HepG2 (cell line): Measurements from ENCODE around the gene ZNF582. TPM values are rescaled to one million over a fixed set of nuclear protein-coding genes. Genes with fewer than 3 reads are reported as not detected.
"Not testable (repeated sequence)": the region's sequence is repeated elsewhere in the genome, so short reads cannot be mapped to it uniquely, and the experiment has no call there.

Source experiments
- ATAC-seq: fragments of 200-7000 bp; cut with Tn5 transposase; 3 replicates; pipeline ENCODE4 v1.9.1; 2020; ENCODE audit warnings: mild to moderate bottlenecking, moderate library complexity
- BruUV-seq: library from RNA; stranded (reverse); fragments of 400-500 nt; replicated peaks from 2 replicates; lab custom pipeline; 2021; lab: Mats Ljungman, UMichigan
- CTCF ChIA-PET: fragments of 300-600 bp; formaldehyde crosslinking; extraction: SDS; loops from one replicate; lab custom pipeline; 2021; ENCODE audit warnings: low total read pairs, inconsistent platforms, low intra/inter-chr PET ratio; lab: Yijun Ruan, JAX
- POLR2A ChIA-PET: fragments of 350-600 bp; sonication (Branson Sonifier 250); formaldehyde crosslinking; loops from one replicate; lab custom pipeline; 2020; ENCODE audit warnings: antibody characterized with exemption, inconsistent platforms; lab: Yijun Ruan, JAX
- DNase-seq: peaks from one replicate; pipeline ENCODE4 v3.0.0-alpha.2; 2015; ENCODE audit warnings: low spot score
- FAIRE-seq: peaks from 3 replicates; lab custom pipeline; 2011; peaks lifted over from hg19 to GRCh38; lab: Jason Lieb, UNC
- H2AFZ ChIP-seq: one replicate; pipeline ENCODE4 v1.6.1; 2011; ENCODE audit warnings: low read length, inconsistent platforms
- H3K27ac ChIP-seq: fragments of 300-600 bp; 3 replicates; pipeline ENCODE4 v1.8.0; 2011; ENCODE audit warnings: mixed run types, mild to moderate bottlenecking, mixed read lengths, low read length, inconsistent platforms; ENCODE audit not compliant: insufficient read depth; ENCODE audit errors: extremely low read length
- H3K27me3 ChIP-seq, 2 experiments: fragments of 200-600 bp in 1 of 2; 2 replicates in 1 of 2; 3 replicates in 1 of 2; pipeline versions ENCODE4 v1.6.0 to v1.8.0; 2011; ENCODE audit warnings: low read length in 2 of 2, mild to moderate bottlenecking in 2 of 2, moderate library complexity in 2 of 2, inconsistent platforms in 1 of 2; ENCODE audit not compliant: insufficient read depth in 2 of 2, control insufficient read depth in 1 of 2
- H3K36me3 ChIP-seq, 2 experiments: fragments of 200-600 bp in 1 of 2; replicated peaks in 1 of 2; 2 replicates in 1 of 2; 3 replicates in 1 of 2; pipeline versions ENCODE4 v1.5.1 to v1.8.0; 2011; ENCODE audit warnings: low read length in 2 of 2, inconsistent platforms in 1 of 2; ENCODE audit not compliant: insufficient read depth in 2 of 2, control insufficient read depth in 1 of 2
- H3K4me1 ChIP-seq: 2 replicates; pipeline ENCODE4 v1.5.1; 2012; ENCODE audit warnings: low read length, inconsistent platforms; ENCODE audit not compliant: insufficient read depth
- H3K4me2 ChIP-seq: 2 replicates; pipeline ENCODE4 v1.6.0; 2011; ENCODE audit warnings: low read depth, low read length, inconsistent platforms
- H3K4me3 ChIP-seq, 3 experiments: fragments of 200-600 bp in 1 of 3; sonication (generic), shearing (Covaris generic) in 1 of 3; replicated peaks in 1 of 3; 2 replicates each; pipeline ENCODE4 v1.5.1; 2011 to 2016; ENCODE audit warnings: low read length in 3 of 3, inconsistent platforms in 2 of 3, low read depth in 2 of 3, mild to moderate bottlenecking in 2 of 3, control low read depth in 1 of 3, mixed read lengths in 1 of 3; ENCODE audit not compliant: insufficient read depth in 1 of 3
- H3K79me2 ChIP-seq: one replicate; pipeline ENCODE4 v1.6.1; 2011; ENCODE audit warnings: low read length, inconsistent platforms; ENCODE audit not compliant: insufficient read depth
- H3K9ac ChIP-seq: 2 replicates; pipeline ENCODE4 v1.6.0; 2011; ENCODE audit warnings: mild to moderate bottlenecking, low read depth, low read length, inconsistent platforms; ENCODE audit not compliant: insufficient read depth
- H3K9me3 ChIP-seq: 2 replicates; pipeline ENCODE4 v1.5.1; 2012; ENCODE audit warnings: mild to moderate bottlenecking, low read length
- H4K20me1 ChIP-seq: 2 replicates; pipeline ENCODE4 v1.6.0; 2011; ENCODE audit warnings: inconsistent platforms, mild to moderate bottlenecking, low read length, moderate library complexity; ENCODE audit not compliant: insufficient read depth
- KDM3A ChIP-seq: IDR thresholded peaks from 2 replicates; pipeline ENCODE4 v1.6.1; 2018; ENCODE audit warnings: low read depth, missing compliant biosample characterization
- MYNN ChIP-seq: sonication (generic); formaldehyde crosslinking; IDR thresholded peaks from 2 replicates; pipeline ENCODE4 v1.4.0; 2020; ENCODE audit warnings: mild to moderate bottlenecking, low read depth, missing genetic modification reagents
- NFYC ChIP-seq: IDR thresholded peaks from 2 replicates; pipeline ENCODE4 v1.6.1; 2016; ENCODE audit warnings: missing genetic modification reagents, missing compliant biosample characterization
- PAX8 ChIP-seq: sonication (generic); formaldehyde crosslinking; IDR thresholded peaks from 2 replicates; pipeline ENCODE4 v1.8.0; 2022; ENCODE audit warnings: mild to moderate bottlenecking, missing genetic modification reagents, borderline replicate concordance
- ZFP36 ChIP-seq: fragments of 150-350 bp; IDR thresholded peaks from 2 replicates; pipeline ENCODE4 v1.6.1; 2018; ENCODE audit warnings: borderline replicate concordance, low read length, low read depth; ENCODE audit not compliant: partially characterized antibody
- ZNF18 ChIP-seq: sonication (generic); formaldehyde crosslinking; IDR thresholded peaks from 2 replicates; pipeline ENCODE4 v1.8.0; 2022; ENCODE audit warnings: mild to moderate bottlenecking, missing genetic modification reagents; ENCODE audit not compliant: insufficient replicate concordance
- ZNF713 ChIP-seq: sonication (generic); formaldehyde crosslinking; IDR thresholded peaks from 2 replicates; pipeline ENCODE4 v1.4.0; 2020; ENCODE audit warnings: mild to moderate bottlenecking, missing genetic modification reagents
- ZNF841 ChIP-seq: sonication (generic); formaldehyde crosslinking; IDR thresholded peaks from 2 replicates; pipeline ENCODE4 v1.8.1; 2023; ENCODE audit warnings: missing genetic modification reagents, borderline replicate concordance
- WGBS: methylation state at CpG from one replicate; pipeline ENCODE4 v1.1.6; 2017; ENCODE audit warnings: low lambda C conversion rate; 5-methylcytosine and 5-hydroxymethylcytosine counted together
- in situ Hi-C: cut with HindIII; loops from 2 replicates; pipeline ENCODE4 v1.10.0; 2017; ENCODE audit warnings: low pct_unique_long_range_greater_than_20kb; ENCODE audit not compliant: extremely low pct_ligation_motif_present
- intact Hi-C: fragments of 100-400 bp; cut with micrococcal nuclease; formaldehyde crosslinking; loops from one replicate; pipeline ENCODE4 v1.10.0; 2022; ENCODE audit not compliant: unreplicated experiment
- polyA plus RNA-seq, 8 experiments: library from polyadenylated mRNA; depleted of rRNA in 3 of 8; stranded (reverse) in 7 of 8; unstranded in 1 of 8; fragments of >200 nt; fragmentation: Illumina TruSeq in 4 of 8; extraction: Trizol in 4 of 8; gene quantifications; 2 replicates each; pipeline versions ENCODE4 v1.2.1 to v1.2.3, GENCODE V29; 2011 to 2016; ENCODE audit warnings: low read depth in 4 of 8, missing spikeins in 1 of 8, mixed read lengths in 1 of 8; ENCODE audit not compliant: insufficient read depth in 1 of 8
- total RNA-seq, 5 experiments: library from RNA; depleted of rRNA; stranded (reverse); fragments of >200 nt; fragmentation: Illumina TruSeq; extraction: Trizol; gene quantifications; 2 replicates each; pipeline ENCODE4 v1.2.3, GENCODE V29; 2016; ENCODE audit warnings: low read depth in 1 of 5
- TF ChIP-seq, protein P1 (sequence below): sonication (generic); formaldehyde crosslinking; conservative IDR thresholded peaks from 2 replicates; pipeline ENCODE4 v1.4.0; 2020; ENCODE audit warnings: mild to moderate bottlenecking, missing genetic modification reagents, moderate library complexity

ZNF582 gene
- total and polyA plus RNA-seq, 2 of the 13 experiments (the other 11 are each of a cell fraction or from before 2014, with no cell fraction given): 0.83 to 1.6 TPM

GRCh38 chr19:56347163-56347778 lies 46.1 kb downstream of the ZNF582 start (continued):
- TF ChIP-seq PAX8: no peak
- TF ChIP-seq NFYC (CRISPR knock-in tag): no peak
- no peak for TF ChIP-seq MYNN (CRISPR knock-in tag)

- no peak for FAIRE-seq
- in situ Hi-C loops: no loop called here
- ATAC-seq: no peak
- H4K20me1 ChIP-seq: no peaks in the 10 kb centered on the region
- H3K27me3 ChIP-seq: no peaks in the 10 kb centered on the region
- CTCF ChIA-PET: no interaction called here
- POLR2A ChIA-PET: no interaction called here
- H2AFZ ChIP-seq: no peak overlapping the region
- intact Hi-C loops: no loop called here
- H3K36me3 ChIP-seq: no peaks in the 10 kb centered on the region
- no peak overlapping the region for H3K27ac ChIP-seq
- no peaks in the 10 kb centered on the region for H3K79me2 ChIP-seq
- DNase-seq: no peak
- no peak overlapping the region for H3K4me2 ChIP-seq
- H3K4me1 ChIP-seq: no peaks in the 10 kb centered on the region; the same call in 1 of the 2 replicates
- H3K9me3 ChIP-seq: peaks cover 34% of the 10 kb centered on the region
- no peak overlapping the region for H3K9ac ChIP-seq
- TF ChIP-seq ZNF18 (CRISPR knock-in tag) (no peak), ZFP36 (peak; percentile 35), ZNF713 (no peak), ZNF841 (CRISPR knock-in tag) (no peak), KDM3A (no peak)
- TF ChIP-seq, protein P1, sequence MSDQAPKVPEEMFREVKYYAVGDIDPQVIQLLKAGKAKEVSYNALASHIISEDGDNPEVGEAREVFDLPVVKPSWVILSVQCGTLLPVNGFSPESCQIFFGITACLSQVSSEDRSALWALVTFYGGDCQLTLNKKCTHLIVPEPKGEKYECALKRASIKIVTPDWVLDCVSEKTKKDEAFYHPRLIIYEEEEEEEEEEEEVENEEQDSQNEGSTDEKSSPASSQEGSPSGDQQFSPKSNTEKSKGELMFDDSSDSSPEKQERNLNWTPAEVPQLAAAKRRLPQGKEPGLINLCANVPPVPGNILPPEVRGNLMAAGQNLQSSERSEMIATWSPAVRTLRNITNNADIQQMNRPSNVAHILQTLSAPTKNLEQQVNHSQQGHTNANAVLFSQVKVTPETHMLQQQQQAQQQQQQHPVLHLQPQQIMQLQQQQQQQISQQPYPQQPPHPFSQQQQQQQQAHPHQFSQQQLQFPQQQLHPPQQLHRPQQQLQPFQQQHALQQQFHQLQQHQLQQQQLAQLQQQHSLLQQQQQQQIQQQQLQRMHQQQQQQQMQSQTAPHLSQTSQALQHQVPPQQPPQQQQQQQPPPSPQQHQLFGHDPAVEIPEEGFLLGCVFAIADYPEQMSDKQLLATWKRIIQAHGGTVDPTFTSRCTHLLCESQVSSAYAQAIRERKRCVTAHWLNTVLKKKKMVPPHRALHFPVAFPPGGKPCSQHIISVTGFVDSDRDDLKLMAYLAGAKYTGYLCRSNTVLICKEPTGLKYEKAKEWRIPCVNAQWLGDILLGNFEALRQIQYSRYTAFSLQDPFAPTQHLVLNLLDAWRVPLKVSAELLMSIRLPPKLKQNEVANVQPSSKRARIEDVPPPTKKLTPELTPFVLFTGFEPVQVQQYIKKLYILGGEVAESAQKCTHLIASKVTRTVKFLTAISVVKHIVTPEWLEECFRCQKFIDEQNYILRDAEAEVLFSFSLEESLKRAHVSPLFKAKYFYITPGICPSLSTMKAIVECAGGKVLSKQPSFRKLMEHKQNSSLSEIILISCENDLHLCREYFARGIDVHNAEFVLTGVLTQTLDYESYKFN: no peak
- TF ChIP-seq, all 625 proteins: peak for 1
- no TSS peak for BruUV-seq
- no peak overlapping the region for H3K4me3 ChIP-seq
Observed at GRCh38 chr19:56341948-56342347, 51.4 kb downstream of the ZNF582 start.

DNA sequence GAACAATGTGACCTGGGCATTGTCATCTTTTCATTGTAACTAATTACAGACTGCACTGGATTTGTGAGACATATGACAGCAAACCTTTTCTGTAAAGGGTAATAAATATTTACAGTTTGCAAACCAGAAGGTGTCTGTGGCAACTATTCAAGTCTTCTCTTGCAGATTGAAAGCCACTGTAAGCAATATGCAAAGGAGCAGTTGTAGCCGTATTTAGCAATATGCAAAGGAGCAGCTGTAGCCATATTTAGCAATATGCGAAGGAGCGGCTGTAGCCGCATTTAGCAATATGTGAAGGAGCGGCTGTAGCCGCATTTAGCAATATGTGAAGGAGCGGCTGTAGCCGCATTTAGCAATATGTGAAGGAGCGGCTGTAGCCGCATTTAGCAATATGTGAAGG lies 54.3 kb downstream of the ZNF582 start:
- ATAC-seq, CTCF ChIA-PET, H3K4me3 ChIP-seq, H3K9ac ChIP-seq, H3K27ac ChIP-seq, POLR2A ChIA-PET, H3K4me1 ChIP-seq, H4K20me1 ChIP-seq, H2AFZ ChIP-seq, H3K36me3 ChIP-seq, in situ Hi-C loops, DNase-seq, intact Hi-C loops, H3K79me2 ChIP-seq, BruUV-seq, H3K27me3 ChIP-seq, FAIRE-seq, H3K4me2 ChIP-seq: not testable (repeated sequence)
- 94% methylated on average over 8 of the region's 10 CpGs for WGBS
- H3K9me3 ChIP-seq: peaks cover 34% of the 10 kb centered on the region
